HPDE6-E6E7 (cell line): Measurements from ENCODE around the gene CAMKV.
A peak's percentile ranks its signal among the peaks of the same experiment; 100 is the strongest.
"Not testable (repeated sequence)": the region's sequence is repeated elsewhere in the genome, so short reads cannot be mapped to it uniquely, and the experiment has no call there.

Source experiments
- DNase-seq: peaks from one replicate; pipeline ENCODE4 v3.0.0; 2011; ENCODE audit warnings: missing footprints; ENCODE audit errors: extremely low spot score

CAMKV gene

GRCh38 chr3:49869525-49870126 is at the start of gene CAMKV:
Gene CAMKV, minus strand, starts transcription at chr3:49869906. Its CDS starts 7,518 bp downstream, at chr3:49862388.
- DNase-seq: no peak

DNA sequence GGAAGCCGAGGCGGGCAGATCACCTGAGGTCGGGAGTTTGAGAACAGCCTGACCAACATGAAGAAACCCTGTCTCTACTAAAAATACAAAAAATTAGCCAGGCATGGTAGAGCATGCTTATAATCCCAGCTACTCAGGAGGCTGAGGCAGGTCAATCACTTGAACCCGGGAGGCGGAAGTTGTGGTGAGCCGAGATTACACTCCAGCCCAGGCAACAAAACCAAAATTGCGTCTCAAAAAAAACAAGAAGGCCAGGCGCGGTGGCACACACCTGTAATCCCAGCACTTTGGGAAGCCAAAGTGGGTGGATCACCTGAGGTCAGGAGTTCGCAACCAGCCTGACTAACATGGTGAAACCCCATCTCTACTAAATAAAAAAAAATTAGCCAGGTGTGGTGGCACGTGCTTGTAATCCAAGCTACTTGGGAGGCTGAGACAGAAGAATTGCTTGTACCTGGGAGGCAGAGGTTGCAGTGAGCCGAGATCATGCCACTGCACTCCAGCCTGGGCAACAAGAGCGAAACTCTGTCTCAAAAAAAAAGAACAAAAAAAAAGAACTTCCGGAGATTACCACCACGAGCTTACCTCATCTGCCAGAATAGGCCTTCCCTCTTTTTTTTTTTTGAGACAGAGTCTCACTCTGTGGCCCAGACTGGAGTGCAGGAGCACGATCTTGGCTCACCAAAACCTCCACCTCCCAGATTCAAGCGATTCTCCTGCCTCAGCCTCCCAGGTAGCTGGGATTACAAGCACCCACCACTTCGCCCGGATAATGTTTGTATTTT is 48.3 kb upstream of the CAMKV start:
- not testable (repeated sequence) for DNase-seq

GRCh38 chr3:49916686-49917085 is 47.0 kb upstream of the CAMKV start:
- DNase-seq: no peak

DNA sequence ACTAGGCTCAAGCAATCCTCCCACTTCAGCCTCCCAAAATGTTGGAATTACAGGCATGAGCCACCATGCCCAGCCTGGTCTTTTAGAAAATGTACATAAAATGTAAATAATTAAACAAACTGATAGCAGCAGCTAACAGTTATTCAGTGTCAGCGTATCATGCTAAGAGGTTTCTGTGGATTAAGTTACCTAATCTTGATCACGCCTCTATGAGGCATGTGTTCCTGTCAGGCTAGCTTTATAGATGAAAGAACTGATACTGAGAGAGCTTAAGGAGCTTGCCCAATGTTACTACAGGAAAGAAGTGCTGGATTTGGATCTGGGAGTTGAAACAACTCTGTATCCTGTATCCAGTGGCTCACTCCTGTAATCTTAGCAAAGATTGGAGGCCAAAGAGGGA is 45.2 kb upstream of the CAMKV start:
- no peak for DNase-seq

DNA sequence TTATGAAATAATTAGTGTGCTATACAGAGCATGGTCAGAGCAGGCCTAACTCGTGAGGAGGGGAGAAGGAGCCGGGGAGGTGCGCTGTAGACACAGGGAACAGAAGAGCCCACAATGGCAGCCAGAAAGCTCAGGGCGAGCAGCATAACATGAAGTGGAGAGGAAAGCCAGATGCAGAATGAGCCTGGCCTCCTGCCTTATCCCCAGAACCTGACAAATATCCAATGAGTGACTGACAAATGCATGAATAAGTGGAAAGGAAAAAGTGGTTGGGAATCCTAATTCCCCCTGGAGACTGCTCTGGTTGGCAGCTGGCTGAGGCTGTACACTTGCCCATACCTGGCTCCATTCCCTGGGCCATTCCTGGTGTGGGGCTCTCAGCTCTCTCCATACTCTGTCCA is 43.2 kb upstream of the CAMKV start:
- DNase-seq: no peak

GRCh38 chr3:49911611-49912010 is 41.9 kb upstream of the CAMKV start:
- no peak for DNase-seq

- no peak for DNase-seq
Observed at GRCh38 chr3:49911124-49911420, 41.4 kb upstream of the CAMKV start.

- DNase-seq: no peak
Observed at GRCh38 chr3:49910409-49911123, 40.9 kb upstream of the CAMKV start.

GRCh38 chr3:49908373-49909199 is 38.9 kb upstream of the CAMKV start:
- no peak for DNase-seq

- no peak for DNase-seq
Observed at GRCh38 chr3:49906073-49906743, 36.5 kb upstream of the CAMKV start.

GRCh38 chr3:49904448-49904847 is 34.7 kb upstream of the CAMKV start:
- not testable (repeated sequence) for DNase-seq

DNA sequence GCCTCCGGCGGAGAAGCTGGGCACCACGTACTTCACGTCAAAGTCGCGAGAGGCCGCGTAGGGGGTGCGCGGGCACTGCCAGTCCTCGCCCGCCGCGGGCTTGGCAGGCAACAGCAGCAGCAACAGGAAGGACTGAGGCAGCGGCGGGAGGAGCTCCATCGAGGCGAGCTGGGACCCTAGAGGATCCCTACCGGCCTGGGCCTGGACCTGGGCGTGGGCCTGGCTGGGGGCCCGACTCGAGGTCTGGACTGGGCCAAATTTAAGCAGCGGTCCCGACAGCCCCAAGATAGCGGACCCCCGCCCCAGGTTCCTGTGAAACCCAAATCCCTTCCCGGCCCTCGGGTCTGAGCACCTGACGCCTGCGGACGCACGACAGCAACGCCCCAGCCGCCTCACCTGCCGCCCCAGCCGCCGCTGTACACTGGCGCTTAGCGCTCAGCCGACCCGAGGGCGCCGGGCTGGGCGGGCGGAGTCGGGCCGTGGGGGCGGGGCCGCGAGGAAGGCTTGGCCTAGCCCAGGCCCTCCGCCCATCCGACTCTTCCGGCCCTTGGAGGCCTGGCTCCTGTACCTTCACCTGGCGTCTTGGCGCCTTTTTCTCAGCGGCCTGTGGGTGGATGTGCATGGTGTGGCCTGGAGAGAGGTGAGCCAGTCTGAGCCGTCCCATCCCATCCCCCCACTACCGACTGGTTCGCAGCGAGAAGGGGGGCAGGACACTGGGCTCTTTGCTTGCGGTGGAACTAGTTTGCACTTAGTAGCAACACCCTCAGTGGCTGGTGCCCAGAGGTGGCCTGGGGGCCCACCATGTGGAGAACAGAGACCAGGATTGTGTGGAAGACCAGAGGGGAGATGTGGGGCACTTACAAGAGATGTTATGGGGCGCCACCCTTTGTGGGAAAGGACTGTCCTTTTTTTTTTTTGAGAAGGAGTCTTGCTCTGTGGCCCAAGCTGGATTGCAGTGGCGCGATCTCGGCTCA is 34.0 kb upstream of the CAMKV start, which contains the start of gene MST1R:
Gene MST1R (minus strand): TSS at position 423 of the 974 bp plus-strand sequence. CDS start 264 bp downstream, at position 159.
- DNase-seq: no peak

DNA sequence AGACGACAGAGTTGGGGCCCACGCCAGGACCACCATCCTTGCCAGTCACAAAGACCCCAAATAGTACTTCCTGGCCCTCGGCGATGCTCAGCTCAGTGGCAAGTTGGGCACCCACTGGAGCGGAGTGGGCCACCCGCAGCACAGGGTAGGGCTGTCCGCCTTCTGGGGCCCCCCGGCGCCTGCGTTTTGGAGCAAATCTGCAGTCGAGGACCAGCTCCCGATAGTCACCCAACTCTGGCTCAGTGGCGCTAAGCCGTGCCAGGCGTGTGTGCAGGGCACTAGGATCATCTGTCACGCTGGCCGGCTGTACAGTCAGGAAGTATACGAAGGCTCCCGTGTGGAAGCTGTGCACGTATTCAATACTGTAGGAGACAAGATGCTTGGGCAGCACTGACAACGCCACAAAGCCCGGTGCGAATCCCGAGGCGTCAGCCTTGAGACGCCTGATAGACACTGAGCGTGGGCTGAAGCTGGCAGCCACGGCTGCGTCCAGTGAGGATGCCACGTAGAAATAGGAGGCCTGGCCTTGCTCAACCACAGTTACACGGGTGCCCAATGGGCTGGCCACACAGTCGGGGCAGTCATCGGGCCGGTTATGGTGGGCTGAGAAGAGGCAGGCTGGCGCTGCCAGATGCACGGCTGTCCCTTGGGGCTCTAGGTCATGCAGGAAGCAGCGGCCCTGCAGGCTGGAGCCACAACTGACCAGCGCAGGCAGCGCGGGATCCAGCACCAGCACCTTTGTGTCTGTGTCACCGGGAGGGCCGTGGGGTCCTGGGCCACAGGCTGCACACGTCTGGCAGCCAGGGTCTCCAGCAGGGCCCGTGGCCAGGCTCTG is 33.0 kb upstream of the CAMKV start:
- no peak for DNase-seq

- no peak for DNase-seq
Observed at GRCh38 chr3:49901366-49902339, 31.9 kb upstream of the CAMKV start.

- peak; percentile 89 for DNase-seq
Observed at GRCh38 chr3:49900491-49901153, 30.9 kb upstream of the CAMKV start.

GRCh38 chr3:49899815-49900214 is 30.1 kb upstream of the CAMKV start:
- no peak for DNase-seq

GRCh38 chr3:49898991-49899390 is 29.3 kb upstream of the CAMKV start:
- DNase-seq: no peak

DNA sequence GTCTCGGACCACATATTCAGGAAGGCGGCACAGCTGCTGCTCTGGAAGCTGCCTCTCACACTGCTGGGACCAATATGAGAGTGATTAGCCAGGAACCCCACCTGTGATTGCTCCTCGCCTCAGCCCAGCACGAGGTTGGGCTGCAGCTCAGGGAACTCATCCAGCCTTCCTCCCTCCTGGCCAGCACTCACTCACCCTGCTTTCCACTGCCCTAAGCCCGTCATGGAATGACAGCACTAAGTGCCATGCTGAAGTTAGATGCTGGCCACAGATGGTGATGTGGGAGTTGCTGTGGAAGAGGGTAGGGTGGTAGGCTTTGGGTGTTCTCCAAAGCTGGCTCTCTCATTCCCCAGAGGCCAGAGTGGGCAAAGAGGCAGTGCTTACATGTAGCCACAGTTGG is 26.6 kb upstream of the CAMKV start:
- DNase-seq: no peak
